SK-N-SH treated with all-trans-retinoic acid at 6 μM for 48 hours (cell line): Measurements from ENCODE around the gene LTF.

Source experiments
- ATAC-seq: fragments of 200-7000 bp; cut with Tn5 transposase; 3 replicates; pipeline ENCODE4 v1.9.1; 2020; ENCODE audit warnings: mild to moderate bottlenecking, moderate library complexity
- ARNTL ChIP-seq: fragments of 450-650 bp; formaldehyde crosslinking; IDR thresholded peaks from 2 replicates; pipeline ENCODE4 v1.5.0; 2020; ENCODE audit warnings: low read depth, mild to moderate bottlenecking, moderate library complexity, borderline replicate concordance
- CSDC2 ChIP-seq: fragments of 250-450 bp; sonication (Bioruptor Pico); IDR thresholded peaks from 2 replicates; pipeline ENCODE4 v1.5.0; 2020; ENCODE audit warnings: mild to moderate bottlenecking, moderate library complexity
- CSRNP3 ChIP-seq: fragments of 250-450 bp; sonication (Bioruptor Pico); IDR thresholded peaks from 2 replicates; pipeline ENCODE4 v1.5.1; 2021; ENCODE audit warnings: mild to moderate bottlenecking, moderate library complexity
- GLIS3 ChIP-seq: fragments of 250-450 bp; sonication (Bioruptor Pico); IDR thresholded peaks from 2 replicates; pipeline ENCODE4 v1.5.0; 2020; ENCODE audit warnings: mild to moderate bottlenecking, moderate library complexity
- ISL1 ChIP-seq: fragments of 250-450 bp; sonication (Bioruptor Pico); IDR thresholded peaks from 2 replicates; pipeline ENCODE4 v2.1.2; 2022; ENCODE audit warnings: mild to moderate bottlenecking, moderate library complexity
- OSR1 ChIP-seq: fragments of 250-450 bp; sonication (Bioruptor Pico); IDR thresholded peaks from 2 replicates; pipeline ENCODE4 v1.8.0; 2022; ENCODE audit warnings: moderate library complexity, mild to moderate bottlenecking, inconsistent platforms
- POU6F1 ChIP-seq: fragments of 250-450 bp; sonication (Bioruptor Pico); IDR thresholded peaks from 2 replicates; pipeline ENCODE4 v1.8.0; 2021; ENCODE audit warnings: low read depth, mild to moderate bottlenecking, moderate library complexity, borderline replicate concordance
- PPARA ChIP-seq: fragments of 250-450 bp; sonication (Bioruptor Pico); IDR thresholded peaks from 2 replicates; pipeline ENCODE4 v1.5.0; 2020; ENCODE audit warnings: mild to moderate bottlenecking, borderline replicate concordance
- RARB ChIP-seq: fragments of 250-450 bp; sonication (Bioruptor Pico); IDR thresholded peaks from 2 replicates; pipeline ENCODE4 v1.8.0; 2021; ENCODE audit warnings: mild to moderate bottlenecking, moderate library complexity
- SNAI2 ChIP-seq: fragments of 250-450 bp; sonication (Bioruptor Pico); IDR thresholded peaks from 2 replicates; pipeline ENCODE4 v1.5.0; 2020; ENCODE audit warnings: mild to moderate bottlenecking, moderate library complexity
- TCF4 ChIP-seq: fragments of 250-450 bp; sonication (Bioruptor Pico); IDR thresholded peaks from 2 replicates; pipeline ENCODE4 v1.8.0; 2021; ENCODE audit warnings: mild to moderate bottlenecking, moderate library complexity, borderline replicate concordance
- TSHZ2 ChIP-seq: fragments of 250-450 bp; sonication (Bioruptor Pico); IDR thresholded peaks from 2 replicates; pipeline ENCODE4 v1.5.0; 2020; ENCODE audit warnings: mild to moderate bottlenecking, moderate library complexity
- ZC3H10 ChIP-seq: fragments of 250-450 bp; sonication (Bioruptor Pico); IDR thresholded peaks from 2 replicates; pipeline ENCODE4 v1.5.1; 2021; ENCODE audit warnings: mild to moderate bottlenecking, moderate library complexity
- ZFP3 ChIP-seq: fragments of 250-450 bp; sonication (Bioruptor Pico); IDR thresholded peaks from 2 replicates; pipeline ENCODE4 v1.5.0; 2020; ENCODE audit warnings: mild to moderate bottlenecking, moderate library complexity
- ZFP30 ChIP-seq: fragments of 450-650 bp; formaldehyde crosslinking; IDR thresholded peaks from 2 replicates; pipeline ENCODE4 v1.5.0; 2022; ENCODE audit warnings: mild to moderate bottlenecking, moderate library complexity
- ZNF565 ChIP-seq: fragments of 450-650 bp; formaldehyde crosslinking; conservative IDR thresholded peaks from 2 replicates; pipeline ENCODE4 v1.5.0; 2020; ENCODE audit warnings: low read depth, mild to moderate bottlenecking, moderate library complexity
- ZNF70 ChIP-seq: fragments of 450-650 bp; formaldehyde crosslinking; IDR thresholded peaks from 2 replicates; pipeline ENCODE4 v1.5.0; 2020; ENCODE audit warnings: mild to moderate bottlenecking, moderate library complexity
- ZNF8 ChIP-seq: fragments of 450-650 bp; formaldehyde crosslinking; IDR thresholded peaks from 2 replicates; pipeline ENCODE4 v1.5.0; 2020; ENCODE audit warnings: mild to moderate bottlenecking, moderate library complexity
- TF ChIP-seq, protein P1 (sequence below): fragments of 250-450 bp; sonication (Bioruptor Pico); IDR thresholded peaks from 2 replicates; pipeline ENCODE4 v1.8.0; 2020; ENCODE audit warnings: mild to moderate bottlenecking, moderate library complexity, borderline replicate concordance
- TF ChIP-seq, protein P2 (sequence below): fragments of 250-450 bp; sonication (Bioruptor Pico); IDR thresholded peaks from 2 replicates; pipeline ENCODE4 v1.5.1; 2020; ENCODE audit warnings: low read depth, mild to moderate bottlenecking, moderate library complexity

The LTF gene

GRCh38 chr3:46399557-46399956 is 65.1 kb downstream of the LTF start:
- ATAC-seq, result no peak
- TF ChIP-seq SNAI2 (no peak), PPARA (CRISPR knock-in tag) (no peak), ZC3H10 (CRISPR knock-in tag) (no peak), POU6F1 (CRISPR knock-in tag) (no peak), TSHZ2 (CRISPR knock-in tag) (no peak), ZNF8 (CRISPR knock-in tag) (no peak), ARNTL (no peak), TCF4 (CRISPR knock-in tag) (no peak), ZNF565 (CRISPR knock-in tag) (no peak), OSR1 (CRISPR knock-in tag) (no peak), RARB (CRISPR knock-in tag) (no peak), ZNF70 (CRISPR knock-in tag) (no peak), ISL1 (CRISPR knock-in tag) (no peak)
- TF ChIP-seq, protein P1, sequence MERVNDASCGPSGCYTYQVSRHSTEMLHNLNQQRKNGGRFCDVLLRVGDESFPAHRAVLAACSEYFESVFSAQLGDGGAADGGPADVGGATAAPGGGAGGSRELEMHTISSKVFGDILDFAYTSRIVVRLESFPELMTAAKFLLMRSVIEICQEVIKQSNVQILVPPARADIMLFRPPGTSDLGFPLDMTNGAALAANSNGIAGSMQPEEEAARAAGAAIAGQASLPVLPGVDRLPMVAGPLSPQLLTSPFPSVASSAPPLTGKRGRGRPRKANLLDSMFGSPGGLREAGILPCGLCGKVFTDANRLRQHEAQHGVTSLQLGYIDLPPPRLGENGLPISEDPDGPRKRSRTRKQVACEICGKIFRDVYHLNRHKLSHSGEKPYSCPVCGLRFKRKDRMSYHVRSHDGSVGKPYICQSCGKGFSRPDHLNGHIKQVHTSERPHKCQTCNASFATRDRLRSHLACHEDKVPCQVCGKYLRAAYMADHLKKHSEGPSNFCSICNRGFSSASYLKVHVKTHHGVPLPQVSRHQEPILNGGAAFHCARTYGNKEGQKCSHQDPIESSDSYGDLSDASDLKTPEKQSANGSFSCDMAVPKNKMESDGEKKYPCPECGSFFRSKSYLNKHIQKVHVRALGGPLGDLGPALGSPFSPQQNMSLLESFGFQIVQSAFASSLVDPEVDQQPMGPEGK (CRISPR knock-in tag), result no peak

DNA sequence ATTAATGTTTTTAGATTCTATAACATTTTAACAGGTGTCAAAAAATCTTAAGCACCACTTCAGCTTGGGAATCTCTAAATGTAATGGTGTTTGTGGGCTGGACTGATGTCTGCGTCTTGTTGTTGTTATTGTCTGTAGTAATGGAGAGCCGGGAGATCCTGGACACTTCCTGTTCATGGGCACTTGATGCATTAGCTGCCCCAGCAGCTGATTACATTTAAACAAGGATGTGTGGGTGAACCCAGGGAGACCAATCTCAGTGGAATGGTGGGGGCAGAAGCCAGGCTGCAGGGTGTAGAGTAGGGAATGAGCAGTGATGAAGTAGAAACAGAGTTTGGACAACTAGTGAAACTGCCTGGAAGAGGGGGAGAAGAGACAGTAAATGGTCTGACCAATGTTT is 65.6 kb downstream of the LTF start:
- no peak for ATAC-seq
- TF ChIP-seq ISL1 (CRISPR knock-in tag), result no peak
- no peak for TF ChIP-seq SNAI2
- TF ChIP-seq ZC3H10 (CRISPR knock-in tag), result no peak
- no peak for TF ChIP-seq POU6F1 (CRISPR knock-in tag)
- TF ChIP-seq CSRNP3 (CRISPR knock-in tag), result no peak
- TF ChIP-seq, protein P1 (CRISPR knock-in tag), result no peak
- TF ChIP-seq CSDC2 (CRISPR knock-in tag), result no peak
- no peak for TF ChIP-seq ZNF565 (CRISPR knock-in tag)
- no peak for TF ChIP-seq TSHZ2 (CRISPR knock-in tag)
- TF ChIP-seq OSR1 (CRISPR knock-in tag), result no peak
- no peak for TF ChIP-seq RARB (CRISPR knock-in tag)
- TF ChIP-seq ZNF8 (CRISPR knock-in tag), result no peak
- TF ChIP-seq PPARA (CRISPR knock-in tag), result no peak
- no peak for TF ChIP-seq ZFP30 (CRISPR knock-in tag)
- TF ChIP-seq, protein P2, sequence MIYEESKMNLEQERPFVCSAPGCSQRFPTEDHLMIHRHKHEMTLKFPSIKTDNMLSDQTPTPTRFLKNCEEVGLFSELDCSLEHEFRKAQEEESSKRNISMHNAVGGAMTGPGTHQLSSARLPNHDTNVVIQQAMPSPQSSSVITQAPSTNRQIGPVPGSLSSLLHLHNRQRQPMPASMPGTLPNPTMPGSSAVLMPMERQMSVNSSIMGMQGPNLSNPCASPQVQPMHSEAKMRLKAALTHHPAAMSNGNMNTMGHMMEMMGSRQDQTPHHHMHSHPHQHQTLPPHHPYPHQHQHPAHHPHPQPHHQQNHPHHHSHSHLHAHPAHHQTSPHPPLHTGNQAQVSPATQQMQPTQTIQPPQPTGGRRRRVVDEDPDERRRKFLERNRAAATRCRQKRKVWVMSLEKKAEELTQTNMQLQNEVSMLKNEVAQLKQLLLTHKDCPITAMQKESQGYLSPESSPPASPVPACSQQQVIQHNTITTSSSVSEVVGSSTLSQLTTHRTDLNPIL (CRISPR knock-in tag), result no peak
- TF ChIP-seq GLIS3 (CRISPR knock-in tag), result no peak
- no peak for TF ChIP-seq ARNTL
- no peak for TF ChIP-seq ZFP3
- no peak for TF ChIP-seq TCF4 (CRISPR knock-in tag)
